Mesothelial cell of epicardium (in vitro differentiated cells): ENCODE measurements around the gene LRCOL1. TPM values are rescaled to one million over a fixed set of nuclear protein-coding genes. Genes with fewer than 3 reads are reported as not detected.
A peak's percentile ranks its signal among the peaks of the same experiment; 100 is the strongest.

ENCODE experiments used
- DNase-seq, 2 experiments: peaks; one replicate each; pipeline ENCODE4 v3.0.0; 2021; ENCODE audit warnings: low spot score in 2 of 2; ENCODE audit not compliant: unreplicated experiment in 2 of 2
- H3K27ac Mint-ChIP-seq: 2 replicates; pipeline ENCODE4 v1.8.0; 2021; ENCODE audit warnings: mixed read lengths
- H3K27me3 Mint-ChIP-seq: 2 replicates; pipeline ENCODE4 v1.8.0; 2021; ENCODE audit warnings: low read depth, mixed read lengths
- H3K36me3 Mint-ChIP-seq: 2 replicates; pipeline ENCODE4 v1.8.0; 2021; ENCODE audit warnings: mixed read lengths
- H3K4me1 Mint-ChIP-seq: 2 replicates; pipeline ENCODE4 v1.8.0; 2021; ENCODE audit warnings: mixed read lengths
- H3K4me3 Mint-ChIP-seq: 2 replicates; pipeline ENCODE4 v1.8.0; 2021; ENCODE audit warnings: mild to moderate bottlenecking, moderate library complexity, mixed read lengths
- H3K9me3 Mint-ChIP-seq: 2 replicates; pipeline ENCODE4 v1.8.0; 2021; ENCODE audit warnings: mixed read lengths
- CTCF ChIP-seq: fragments of 200-600 bp; sonication (generic); IDR thresholded peaks from one replicate; pipeline ENCODE4 v1.5.0; 2021; ENCODE audit warnings: antibody characterized with exemption; ENCODE audit not compliant: unreplicated experiment
- total RNA-seq: library from RNA; stranded (reverse); gene quantifications from 3 replicates; pipeline ENCODE4 v1.2.1, GENCODE V29; 2021

Gene LRCOL1
- total RNA-seq, 1 donor from 2014 or later: not detected

GRCh38 chr12:132638541-132639408 lies 28.4 kb upstream of the LRCOL1 start:
- H3K36me3 Mint-ChIP-seq: peaks cover 35% of the 10 kb centered on the region
- no peak for DNase-seq
- no peaks in the 10 kb centered on the region for H3K9me3 Mint-ChIP-seq
- H3K4me3 Mint-ChIP-seq: no peak overlapping the region
- no peaks in the 10 kb centered on the region for H3K4me1 Mint-ChIP-seq
- no peaks in the 10 kb centered on the region for H3K27me3 Mint-ChIP-seq
- H3K27ac Mint-ChIP-seq: peak overlapping the region; percentile 19
- peak; percentile 66 for TF ChIP-seq CTCF

- Mint-ChIP-seq H3K27me3 (no peaks in the 10 kb centered on the region), H3K4me1 (no peaks in the 10 kb centered on the region), H3K36me3 (peaks cover 37% of the 10 kb centered on the region), H3K27ac (no peak overlapping the region), H3K9me3 (no peaks in the 10 kb centered on the region), H3K4me3 (no peak overlapping the region)
- no peak for TF ChIP-seq CTCF
- DNase-seq: no peak
Measured at GRCh38 chr12:132637811-132638210, 27.4 kb upstream of the LRCOL1 start.

GRCh38 chr12:132635076-132635955 lies 24.9 kb upstream of the LRCOL1 start:
- Mint-ChIP-seq H3K27ac (no peak overlapping the region), H3K4me3 (no peak overlapping the region), H3K36me3 (peaks cover 52% of the 10 kb centered on the region), H3K27me3 (no peaks in the 10 kb centered on the region), H3K9me3 (no peaks in the 10 kb centered on the region), H3K4me1 (no peaks in the 10 kb centered on the region)
- DNase-seq: no peak
- TF ChIP-seq CTCF: no peak

- H3K9me3 Mint-ChIP-seq: no peaks in the 10 kb centered on the region
- H3K27me3 Mint-ChIP-seq: no peaks in the 10 kb centered on the region
- H3K36me3 Mint-ChIP-seq: peaks cover 58% of the 10 kb centered on the region
- no peak overlapping the region for H3K27ac Mint-ChIP-seq
- DNase-seq: no peak
- no peak overlapping the region for H3K4me3 Mint-ChIP-seq
- no peak for TF ChIP-seq CTCF
- H3K4me1 Mint-ChIP-seq: no peaks in the 10 kb centered on the region
Measured at GRCh38 chr12:132634411-132634990, 24.1 kb upstream of the LRCOL1 start.

GRCh38 chr12:132633901-132634300 lies 23.5 kb upstream of the LRCOL1 start:
- no peaks in the 10 kb centered on the region for H3K9me3 Mint-ChIP-seq
- no peaks in the 10 kb centered on the region for H3K27me3 Mint-ChIP-seq
- no peak overlapping the region for H3K27ac Mint-ChIP-seq
- peaks cover 61% of the 10 kb centered on the region for H3K36me3 Mint-ChIP-seq
- no peak for TF ChIP-seq CTCF
- no peak for DNase-seq
- no peak overlapping the region for H3K4me3 Mint-ChIP-seq
- H3K4me1 Mint-ChIP-seq: no peaks in the 10 kb centered on the region
